GM19467 (cell line): Measurements from ENCODE around the gene OSTN.
"Not testable (repeated sequence)": the region's sequence is repeated elsewhere in the genome, so short reads cannot be mapped to it uniquely, and the experiment has no call there.

Experiments
- ATAC-seq: cut with Tn5 transposase; IDR thresholded peaks from one replicate; pipeline ENCODE4 v1.9.1; 2021; ENCODE audit warnings: mild to moderate bottlenecking, moderate library complexity; ENCODE audit not compliant: unreplicated experiment

Gene OSTN

DNA sequence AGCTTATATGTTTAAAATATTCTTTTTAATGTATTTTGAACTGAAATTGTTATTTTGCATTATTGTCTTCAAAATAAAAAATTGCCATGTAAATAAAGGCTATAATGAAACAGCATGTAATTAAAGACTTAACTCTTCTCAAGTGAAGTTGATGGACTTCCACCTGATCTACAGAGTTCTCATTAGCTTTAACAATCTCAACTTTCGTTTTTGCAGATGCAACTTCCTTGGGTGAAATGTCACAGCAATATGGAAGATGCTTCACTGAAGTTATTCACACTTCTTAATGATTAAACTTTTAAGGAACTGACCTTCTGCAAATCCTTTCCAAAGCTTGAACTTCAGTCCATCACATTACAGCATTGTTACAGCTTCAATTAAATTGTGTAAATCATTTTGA lies 63.6 kb downstream of the OSTN start:
- peak; percentile 58 for ATAC-seq

DNA sequence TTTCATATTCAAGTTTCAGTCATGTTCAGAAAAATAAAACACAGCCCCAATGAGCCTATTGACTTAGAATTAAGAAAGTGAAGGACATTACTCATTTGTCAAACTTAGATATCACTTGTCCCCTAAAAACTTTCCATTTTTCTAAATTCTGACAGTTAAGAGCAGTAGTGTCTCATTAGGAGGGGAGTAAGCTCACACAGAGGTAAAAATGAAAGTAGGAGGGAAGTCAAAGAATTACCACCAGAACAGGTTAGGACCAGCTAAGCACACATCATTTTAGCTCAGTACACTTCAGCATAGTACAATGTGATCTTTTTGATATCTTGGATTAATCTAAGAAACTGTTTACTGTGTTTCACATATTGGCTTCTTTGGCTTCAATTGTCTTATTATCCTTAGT lies 64.3 kb downstream of the OSTN start:
- peak; percentile 86 for ATAC-seq

DNA sequence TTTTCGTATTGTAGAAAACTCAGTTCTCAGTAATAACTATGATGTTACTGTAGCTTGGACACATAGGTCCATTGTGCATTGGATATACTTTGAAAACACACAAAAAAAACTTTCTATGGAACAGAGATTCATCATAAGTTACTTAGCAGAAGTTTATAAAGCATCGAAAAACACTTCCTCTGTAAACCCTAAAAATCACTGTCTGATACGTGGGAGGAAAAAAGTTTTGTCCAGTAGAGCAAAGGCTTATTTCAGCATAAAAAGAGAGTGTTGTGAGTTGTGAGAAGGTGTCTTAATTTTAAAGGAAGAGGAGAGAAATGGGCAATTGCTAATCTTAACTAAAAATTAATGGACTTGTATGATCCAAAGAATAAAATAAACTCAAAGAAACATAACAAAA lies 64.8 kb downstream of the OSTN start:
- ATAC-seq = no peak

DNA sequence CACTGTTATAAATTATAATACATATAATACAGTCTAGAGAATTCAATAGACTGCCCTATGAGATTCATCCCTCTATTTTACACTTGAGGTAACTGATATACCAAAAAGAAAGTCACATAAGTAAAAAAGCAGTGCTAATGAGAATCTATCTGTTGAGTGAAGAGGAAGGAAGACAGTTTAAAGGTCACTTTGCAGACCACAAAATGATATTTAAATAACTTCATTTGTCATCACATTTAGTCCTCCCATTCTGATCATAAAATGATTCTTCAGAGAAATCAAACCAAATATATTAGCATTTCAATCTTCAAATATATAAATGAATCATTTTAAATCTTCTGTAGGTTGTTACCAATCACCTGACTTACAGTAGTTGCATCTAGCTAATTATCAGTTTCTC lies 69.7 kb downstream of the OSTN start:
- no peak for ATAC-seq

DNA sequence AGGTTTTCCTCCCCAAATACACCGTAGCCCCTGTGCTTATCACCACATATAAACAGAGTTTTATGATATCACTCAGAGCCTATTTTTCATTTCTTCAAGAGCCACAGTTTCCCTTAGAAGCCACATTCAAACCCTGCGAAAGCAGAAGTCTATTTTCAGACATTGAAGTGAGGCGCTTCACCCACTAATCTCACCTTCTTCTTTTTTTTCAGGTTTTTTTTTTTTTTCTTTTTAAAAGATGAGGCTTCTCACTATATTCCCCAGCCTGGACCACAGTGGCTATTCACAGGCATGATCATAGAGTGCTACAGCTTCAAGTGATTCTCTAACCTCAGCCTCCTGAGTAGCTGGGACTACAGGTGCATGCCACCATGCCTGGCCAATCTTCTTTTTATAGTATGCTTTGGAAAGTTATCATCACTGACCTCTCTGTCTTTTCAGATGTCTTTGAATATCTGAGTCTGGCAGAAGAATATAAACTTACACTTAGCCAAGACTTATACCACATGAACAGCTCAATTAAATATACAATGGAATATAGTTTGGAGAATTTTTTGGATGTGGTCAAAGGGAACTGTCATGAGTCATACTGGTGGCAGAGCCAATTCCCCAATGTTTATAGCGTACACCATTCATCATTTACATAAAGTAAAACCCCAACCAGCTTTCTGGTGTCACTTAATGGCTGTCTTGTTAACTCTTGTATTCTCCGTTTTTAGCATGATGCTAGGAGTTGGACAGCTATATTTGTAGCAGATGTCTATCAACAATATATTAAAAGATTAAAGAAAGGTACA lies 70.4 kb downstream of the OSTN start:
- ATAC-seq = peak; percentile 55

DNA sequence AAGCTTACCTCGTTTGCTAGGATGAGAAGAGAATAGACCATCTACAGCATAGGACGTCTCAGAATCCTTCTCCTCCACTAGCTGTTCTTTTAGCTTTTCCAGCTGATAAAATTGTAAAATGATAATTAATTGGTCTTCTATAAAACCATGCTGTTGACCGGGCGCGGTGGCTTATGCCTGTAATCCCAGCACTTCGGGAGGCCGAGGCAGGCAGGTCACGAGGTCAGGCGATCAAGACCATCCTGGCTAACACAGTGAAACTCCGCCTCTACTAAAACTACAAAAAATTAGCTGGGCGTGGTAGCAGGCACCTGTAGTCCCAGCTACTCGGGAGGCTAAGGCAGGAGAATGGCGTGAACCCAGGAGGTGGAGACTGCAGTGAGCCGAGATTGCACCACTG lies 76.2 kb downstream of the OSTN start:
- ATAC-seq = not testable (repeated sequence)

DNA sequence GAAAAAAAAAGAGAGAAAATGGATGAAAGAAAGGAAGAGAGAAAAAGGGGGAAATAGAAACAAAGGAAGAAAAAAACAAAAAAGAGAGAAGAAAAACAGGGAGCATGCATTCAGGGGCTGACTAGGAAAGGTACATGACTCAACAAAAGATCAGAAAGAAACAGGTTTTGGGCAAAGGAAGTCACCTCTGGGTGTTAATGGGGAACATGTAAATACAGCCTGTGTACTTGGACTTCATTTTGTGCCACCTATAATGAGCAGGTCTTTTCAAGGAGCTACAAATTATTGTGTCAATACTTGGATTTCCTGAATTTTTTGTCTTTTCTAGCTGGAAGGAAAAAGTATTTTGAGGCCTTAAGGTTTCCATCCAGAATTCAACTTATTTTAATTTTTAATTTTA lies 76.7 kb downstream of the OSTN start:
- ATAC-seq = no peak

DNA sequence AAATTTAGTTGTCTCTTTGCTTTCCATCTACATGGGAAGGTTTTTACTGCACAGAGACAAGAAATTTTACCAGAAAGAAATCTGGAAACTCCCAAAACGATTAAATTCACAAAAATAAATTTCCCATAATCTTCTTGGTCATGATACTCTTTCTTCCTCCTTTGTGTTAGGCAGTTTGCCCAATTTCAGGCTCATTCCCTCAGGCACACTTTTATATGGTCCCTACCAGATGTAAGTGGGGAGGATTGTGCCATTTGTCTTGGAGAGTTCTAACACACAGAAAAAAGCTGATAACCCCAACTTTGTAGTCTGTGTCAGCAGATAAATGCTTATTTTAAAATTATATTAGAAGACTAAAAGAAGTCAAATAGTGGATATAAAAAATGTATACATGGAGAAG lies 81.1 kb downstream of the OSTN start:
- no peak for ATAC-seq

DNA sequence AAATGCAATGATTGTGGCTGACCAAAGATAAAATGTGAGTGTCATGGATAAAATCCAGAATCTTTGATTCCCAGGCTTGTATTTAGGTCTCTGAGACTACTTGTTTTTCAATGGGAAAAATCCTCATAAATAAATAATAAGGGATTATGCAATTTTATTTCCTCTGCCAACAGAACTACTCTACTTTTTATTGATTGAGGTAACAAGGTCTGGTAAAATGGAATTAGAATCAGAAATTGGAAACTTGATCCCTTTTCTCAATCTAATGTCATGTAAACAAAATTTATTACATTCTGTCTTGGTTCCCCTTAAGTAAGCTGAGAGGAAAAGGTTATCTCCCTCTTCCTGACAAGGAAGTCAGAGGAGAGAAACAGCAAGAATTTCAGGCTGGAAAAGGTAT lies 81.8 kb downstream of the OSTN start:
- no peak for ATAC-seq

DNA sequence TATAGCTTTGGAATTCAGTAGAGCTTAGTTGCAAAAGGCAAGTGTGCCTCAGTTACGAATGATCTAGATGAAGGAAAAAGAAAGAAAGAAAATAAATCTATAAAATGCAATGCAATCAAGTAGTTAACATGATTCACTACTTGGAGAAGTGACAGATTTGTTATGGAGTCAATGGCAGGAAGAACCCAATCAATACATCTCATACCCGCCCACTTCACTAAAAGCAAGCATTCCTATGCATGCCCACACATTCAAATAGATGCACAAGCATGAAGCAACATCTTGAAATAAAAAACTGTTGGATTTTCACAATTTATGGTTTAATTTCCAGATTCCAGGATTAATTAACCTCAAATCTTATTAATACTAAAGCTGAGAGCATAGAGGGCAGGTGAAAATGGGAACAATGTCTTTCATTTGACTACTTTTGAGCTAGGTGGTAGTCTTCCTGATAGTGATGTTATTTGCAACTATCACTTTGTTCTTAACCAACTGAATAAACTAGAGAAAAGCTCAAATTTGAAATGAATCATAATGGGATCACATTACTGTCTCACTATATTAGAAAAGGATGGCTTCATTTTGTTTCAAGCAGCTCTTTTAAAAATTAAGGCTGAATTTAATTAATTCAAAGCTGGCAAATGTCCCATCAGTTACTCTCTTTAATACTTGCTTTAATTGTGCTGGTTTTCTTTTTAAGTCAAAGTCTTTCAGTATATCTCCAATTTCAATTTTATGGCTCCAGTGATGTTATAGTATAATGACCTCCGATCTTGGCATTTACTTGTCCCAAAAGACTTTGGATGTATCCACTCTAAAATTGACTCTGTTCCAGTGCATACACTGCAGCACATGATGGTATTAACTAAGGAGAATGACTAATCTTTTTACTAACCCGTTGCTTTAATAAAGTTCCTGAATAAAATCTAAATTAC lies 83.5 kb downstream of the OSTN start:
- no peak for ATAC-seq

DNA sequence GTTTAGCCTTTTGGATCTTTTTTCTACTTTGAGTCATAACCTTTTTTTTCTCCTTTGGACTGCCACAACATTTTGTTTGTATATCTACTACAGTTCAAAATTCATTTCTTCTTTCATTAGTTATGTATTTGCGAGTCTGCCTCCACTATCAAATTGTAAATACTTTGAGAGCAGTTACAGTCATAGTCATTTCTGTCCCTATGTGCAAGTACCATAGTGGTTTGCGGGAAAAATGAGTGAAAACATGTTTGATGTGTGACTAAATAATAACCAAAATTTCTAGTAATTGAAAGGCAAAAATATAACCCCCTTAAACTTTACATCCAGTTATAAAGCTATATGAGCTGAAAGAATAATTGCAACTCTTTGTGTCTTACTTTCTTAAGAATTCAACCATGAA lies 84.4 kb downstream of the OSTN start:
- ATAC-seq = no peak

DNA sequence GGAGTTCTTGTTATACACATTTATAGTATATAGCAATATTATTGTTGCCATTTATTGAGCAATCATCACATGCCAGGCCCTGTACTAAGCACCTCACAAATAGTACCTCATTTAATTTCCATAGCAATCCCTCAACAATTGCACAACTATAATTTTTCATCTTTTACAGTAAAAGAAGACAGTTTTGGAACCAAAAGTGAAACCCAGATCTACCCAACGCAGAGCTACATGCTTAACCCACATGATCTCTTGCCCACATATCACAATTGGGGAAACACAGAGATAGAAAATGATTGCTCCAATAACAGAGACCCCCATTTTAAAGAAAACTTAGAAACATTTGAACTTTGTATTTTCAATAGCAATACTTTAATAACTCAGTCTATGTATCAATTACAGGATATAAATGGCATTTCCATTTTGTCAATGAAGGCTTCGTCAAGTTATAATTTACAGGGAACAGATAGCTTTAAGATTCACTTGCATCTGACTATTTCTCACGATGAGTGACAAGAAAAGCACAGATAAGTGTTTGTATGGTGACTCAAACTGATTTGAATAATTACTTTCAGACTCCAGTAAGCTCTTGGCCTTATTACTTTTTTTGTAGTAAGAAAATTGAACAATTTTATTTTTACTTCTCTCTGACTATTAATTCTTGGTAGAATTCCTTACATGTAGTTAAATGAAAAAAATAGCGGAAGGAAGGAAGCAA lies 91.4 kb downstream of the OSTN start:
- peak; percentile 91 for ATAC-seq

DNA sequence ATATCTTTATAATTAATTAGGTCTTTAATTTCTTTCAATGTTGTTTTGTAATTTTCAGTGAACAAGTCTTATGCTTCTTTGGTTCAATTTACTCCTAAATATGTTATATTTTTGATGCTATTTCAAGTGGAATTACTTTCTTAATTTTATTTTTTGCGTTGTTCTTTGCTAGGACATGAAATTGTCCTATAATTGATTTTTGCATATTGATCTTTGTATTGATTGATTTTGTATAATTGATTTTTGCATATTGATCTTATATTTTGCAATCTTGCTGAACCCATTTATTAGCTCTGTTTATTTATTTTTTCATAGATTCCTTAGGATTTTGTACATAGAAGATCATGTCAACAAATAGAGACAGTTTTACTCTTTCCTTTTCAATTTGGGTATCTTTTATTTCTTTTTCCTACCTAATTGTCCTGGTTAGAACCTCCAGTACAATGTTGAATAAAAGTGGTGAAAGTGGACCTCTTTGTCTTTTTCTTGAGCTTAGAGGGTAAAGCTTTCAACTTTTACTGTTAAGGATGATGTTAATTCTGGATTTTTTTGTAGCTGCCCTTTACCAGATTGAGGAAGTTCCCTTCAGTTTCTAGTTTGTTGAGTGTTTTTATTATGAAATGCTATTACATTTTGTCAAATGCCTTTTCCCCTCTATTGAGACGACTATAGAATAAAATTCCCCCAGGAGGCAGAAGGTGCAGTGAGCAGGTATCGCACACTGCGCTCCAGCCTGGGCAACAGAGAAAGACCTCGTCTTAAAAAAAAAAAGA lies 93.4 kb downstream of the OSTN start:
- no peak for ATAC-seq

DNA sequence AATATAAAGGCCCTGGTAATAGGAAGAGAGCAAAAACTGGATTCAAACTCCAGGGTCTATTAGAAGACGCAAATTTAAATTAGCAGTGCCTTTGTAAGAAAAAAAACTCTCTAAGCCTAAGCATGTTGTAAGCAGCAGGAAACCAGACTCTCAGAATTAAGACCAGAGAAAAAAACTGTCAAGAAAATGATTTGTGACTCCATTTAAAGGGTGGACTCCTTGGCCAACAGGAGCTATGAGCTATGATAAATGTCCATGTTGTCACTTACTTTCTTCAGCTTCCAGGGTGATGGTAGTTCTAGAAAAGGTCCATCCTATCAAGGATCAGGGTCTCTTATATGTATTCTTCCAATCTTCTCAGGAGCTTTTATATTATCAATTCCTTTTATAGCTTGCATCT lies 95.2 kb downstream of the OSTN start:
- ATAC-seq = no peak

DNA sequence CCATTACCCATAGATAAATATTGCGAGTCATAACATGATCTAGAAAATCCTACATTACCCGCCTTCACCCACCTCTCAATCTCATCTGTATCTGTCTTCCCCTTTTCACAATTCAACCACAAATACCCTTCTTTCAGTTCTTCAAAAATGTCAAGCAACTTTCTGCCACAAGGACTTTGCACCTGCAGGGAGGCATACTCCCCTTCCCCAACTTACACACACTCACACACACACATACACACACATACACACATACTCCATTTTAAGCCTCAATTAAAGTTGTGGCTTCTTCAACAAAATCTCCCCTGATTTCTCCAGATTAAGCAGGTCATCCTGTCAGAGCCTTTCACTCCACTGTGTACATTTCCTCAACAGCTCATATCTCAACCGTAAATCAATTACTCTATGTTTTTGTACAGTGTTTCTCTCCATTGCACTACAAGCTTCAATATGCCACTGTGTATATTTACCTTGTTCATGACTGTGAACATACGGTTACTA lies 97.0 kb downstream of the OSTN start:
- peak; percentile 92 for ATAC-seq

DNA sequence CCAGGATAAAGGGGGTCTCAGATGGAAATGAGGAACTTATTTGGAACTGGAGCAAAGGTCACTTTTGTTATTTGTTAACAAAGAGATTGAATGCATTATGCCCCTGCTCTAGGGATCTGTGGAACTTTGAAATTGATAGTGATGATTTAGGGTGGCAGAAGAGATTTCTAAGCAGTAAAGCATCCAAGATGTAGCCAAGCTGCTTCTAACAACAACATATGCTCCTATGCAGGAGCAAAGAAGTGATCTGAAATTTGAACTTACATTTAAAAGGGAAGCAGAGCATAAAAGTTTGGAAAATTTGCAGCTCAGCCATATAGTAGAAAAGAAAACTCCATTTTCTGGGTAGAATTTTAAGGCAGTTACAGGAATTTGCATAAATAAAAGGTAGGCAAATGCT lies 99.8 kb downstream of the OSTN start:
- no peak for ATAC-seq

DNA sequence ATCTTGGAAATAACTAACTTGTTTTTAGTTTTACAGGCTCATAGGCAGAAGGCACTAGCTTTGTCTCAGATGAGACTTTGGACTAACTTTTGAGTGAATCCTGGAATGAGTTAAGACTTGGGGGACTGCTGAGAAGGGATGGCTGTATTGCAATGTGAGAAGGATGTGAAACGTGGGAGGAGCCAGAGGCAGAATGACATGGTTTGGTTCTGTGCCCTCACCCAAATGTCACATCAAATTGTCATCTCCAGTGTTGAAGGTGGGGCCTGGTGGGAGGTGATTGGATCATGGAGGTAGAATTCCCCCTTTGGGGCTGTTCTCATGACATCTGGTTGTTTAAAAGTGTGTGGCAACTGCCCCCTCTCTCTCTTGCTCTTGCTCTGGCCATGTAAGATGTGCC lies 101.4 kb downstream of the OSTN start:
- no peak for ATAC-seq

DNA sequence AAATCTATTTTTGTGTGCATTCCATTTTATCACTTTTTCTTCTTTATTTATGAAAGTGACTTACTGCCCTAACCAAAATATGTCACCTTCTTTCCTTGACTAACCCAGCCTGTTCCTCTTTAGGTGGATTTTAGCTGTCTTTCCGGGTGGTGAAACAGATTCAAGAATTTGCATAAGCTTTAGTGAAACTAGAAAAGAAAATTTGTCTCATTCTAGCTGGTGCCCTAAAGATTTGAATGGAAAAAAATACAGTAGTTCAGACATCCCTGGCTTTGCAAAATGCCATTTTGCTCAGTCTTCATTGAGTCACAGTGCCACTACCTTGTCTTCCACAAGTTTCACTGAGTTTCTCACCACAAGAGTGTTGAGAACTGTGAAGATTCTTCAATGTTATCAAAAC lies 102.0 kb downstream of the OSTN start:
- ATAC-seq = peak; percentile 75

DNA sequence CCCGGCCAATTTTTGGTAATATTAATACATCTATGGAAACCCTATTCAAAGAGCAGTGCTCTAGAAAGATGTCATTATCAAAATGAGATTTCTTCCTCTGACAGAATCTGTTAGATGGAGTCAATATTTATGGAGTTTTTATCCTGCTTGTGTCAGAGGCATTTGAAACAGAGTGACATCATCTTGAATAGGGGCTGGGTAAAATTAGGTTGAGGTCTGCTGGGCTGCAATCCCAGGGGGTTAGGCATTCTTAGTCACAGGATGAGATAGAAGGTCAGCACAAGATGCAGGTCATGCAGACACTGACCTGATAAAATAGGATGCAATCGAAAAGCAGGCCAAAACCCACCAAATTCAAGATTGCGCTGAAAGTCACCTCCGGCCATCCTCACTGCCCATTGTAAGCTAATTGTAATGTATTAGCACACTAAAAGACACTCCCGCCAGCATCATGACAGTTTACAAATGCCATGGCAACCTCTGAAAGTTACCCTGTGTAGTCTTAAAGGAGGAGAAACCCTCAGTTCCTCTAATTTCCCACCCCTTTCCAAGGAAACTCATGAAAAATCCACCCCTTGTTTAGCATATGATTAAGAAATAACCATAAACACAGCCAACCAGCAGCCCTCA lies 102.9 kb downstream of the OSTN start:
- no peak for ATAC-seq

DNA sequence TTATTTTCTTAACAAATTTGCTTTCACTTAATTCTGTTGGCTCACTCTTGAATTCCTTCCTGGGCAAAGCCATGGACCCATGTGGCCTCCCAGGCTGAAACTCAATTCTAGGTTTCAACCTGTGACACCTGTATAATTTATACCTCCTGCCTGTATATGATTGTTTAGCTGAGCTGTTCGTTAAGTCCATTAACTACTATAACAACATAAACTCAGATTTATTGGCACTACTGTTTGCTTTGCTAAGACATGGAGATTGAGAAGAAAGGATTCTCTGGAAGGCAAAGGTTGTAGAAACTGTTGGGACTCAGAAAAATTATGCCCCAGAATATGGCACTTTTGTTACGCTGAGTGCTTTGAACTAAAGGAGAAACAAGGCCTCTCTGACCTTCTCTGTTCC lies 103.4 kb downstream of the OSTN start:
- ATAC-seq = no peak
